Hematopoietic multipotent progenitor cell treated with erythropoietin and hydrocortisone succinate and interleukin-3 and kit ligand, for 17 days (in vitro differentiated cells): ENCODE results near the gene CRELD2.

Experiments
- DNase-seq: peaks from one replicate; pipeline ENCODE4 v3.0.0-alpha.2; 2015; ENCODE audit warnings: low spot score

CRELD2 gene, protein sequence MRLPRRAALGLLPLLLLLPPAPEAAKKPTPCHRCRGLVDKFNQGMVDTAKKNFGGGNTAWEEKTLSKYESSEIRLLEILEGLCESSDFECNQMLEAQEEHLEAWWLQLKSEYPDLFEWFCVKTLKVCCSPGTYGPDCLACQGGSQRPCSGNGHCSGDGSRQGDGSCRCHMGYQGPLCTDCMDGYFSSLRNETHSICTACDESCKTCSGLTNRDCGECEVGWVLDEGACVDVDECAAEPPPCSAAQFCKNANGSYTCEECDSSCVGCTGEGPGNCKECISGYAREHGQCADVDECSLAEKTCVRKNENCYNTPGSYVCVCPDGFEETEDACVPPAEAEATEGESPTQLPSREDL

DNA sequence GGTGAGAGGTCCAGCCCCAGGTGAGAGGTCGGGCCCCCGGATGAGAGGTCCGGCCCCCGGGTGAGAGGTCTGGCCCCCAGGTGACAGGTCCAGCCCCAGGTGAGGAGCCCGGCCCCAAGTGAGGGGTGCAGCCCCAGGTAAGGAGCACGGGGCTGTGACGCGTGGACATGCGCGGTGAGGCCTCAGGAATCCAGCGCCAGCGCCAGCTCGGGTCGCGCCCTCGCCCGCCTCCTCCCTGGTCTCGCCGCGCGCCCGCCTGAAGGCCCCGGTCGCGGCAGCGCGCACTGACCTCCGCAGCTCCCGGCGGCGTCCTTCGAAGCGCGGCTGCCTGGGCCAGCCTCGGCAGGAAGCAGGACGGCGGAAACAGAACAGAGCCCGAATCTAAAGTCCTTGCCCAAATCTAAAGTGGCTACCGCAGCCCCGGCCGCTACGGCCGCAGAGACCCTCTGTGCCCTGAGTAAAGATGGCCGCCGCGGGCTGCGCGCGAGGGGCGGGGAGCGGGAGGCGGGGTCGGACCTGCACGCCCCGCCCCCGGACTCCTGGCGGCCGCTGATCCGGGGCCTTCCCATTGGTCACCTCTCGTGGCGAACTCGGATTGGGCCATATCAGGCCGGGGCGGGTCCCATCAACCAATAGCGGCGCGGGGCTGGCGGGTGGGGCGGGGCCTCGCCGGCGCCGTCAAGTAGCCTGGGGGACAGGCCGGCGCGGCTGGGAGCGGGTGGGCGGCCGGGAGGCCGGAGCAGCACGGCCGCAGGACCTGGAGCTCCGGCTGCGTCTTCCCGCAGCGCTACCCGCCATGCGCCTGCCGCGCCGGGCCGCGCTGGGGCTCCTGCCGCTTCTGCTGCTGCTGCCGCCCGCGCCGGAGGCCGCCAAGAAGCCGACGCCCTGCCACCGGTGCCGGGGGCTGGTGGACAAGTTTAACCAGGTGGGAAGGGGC, at the start of gene CRELD2, which contains the start of gene ALG12:
Gene CRELD2, plus strand, starts transcription at position 661 of the 937 bp plus-strand sequence. Its CDS starts 136 bp downstream, at position 797.
Gene ALG12, minus strand, starts transcription at position 465 of the 937 bp plus-strand sequence. CDS start 4,673 bp downstream, outside the sequence.
- DNase-seq, result peak; percentile 95

DNA sequence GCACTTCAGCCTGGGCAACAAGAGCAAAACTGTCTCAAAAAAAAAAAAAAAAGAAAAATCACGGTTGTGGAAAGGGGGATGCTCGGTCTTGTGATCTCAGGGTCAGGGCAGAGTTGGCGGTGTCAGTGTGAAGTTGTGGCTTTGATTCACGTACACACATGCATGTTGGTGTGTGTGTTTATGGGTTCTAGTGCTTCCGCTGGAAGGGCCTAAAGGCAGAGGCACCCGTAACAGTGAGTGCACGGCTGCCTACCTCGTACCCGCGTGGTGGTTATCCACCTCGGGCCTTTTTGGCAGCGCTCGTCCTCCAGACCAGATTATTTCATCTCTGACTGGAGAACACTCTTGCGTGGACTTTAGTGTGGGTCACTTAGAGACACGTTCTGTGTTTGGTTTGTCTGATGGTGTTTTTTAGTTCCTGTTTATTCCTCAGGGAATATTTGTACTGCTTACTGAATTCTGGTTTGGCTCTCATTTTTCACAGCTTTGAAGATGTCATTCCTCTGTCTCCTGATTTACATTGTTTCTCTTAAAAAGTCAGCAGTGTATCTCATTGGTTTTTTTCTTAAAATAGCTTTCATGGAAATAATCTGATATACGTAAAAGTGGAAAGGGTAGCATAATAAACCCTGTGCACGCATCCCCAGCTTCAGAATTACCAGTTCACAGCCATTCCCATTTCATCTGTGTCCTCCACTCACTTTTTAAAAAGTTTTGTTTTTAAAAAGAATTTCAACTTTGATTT, 49.2 kb upstream of the CRELD2 start:
- DNase-seq, result no peak

DNA sequence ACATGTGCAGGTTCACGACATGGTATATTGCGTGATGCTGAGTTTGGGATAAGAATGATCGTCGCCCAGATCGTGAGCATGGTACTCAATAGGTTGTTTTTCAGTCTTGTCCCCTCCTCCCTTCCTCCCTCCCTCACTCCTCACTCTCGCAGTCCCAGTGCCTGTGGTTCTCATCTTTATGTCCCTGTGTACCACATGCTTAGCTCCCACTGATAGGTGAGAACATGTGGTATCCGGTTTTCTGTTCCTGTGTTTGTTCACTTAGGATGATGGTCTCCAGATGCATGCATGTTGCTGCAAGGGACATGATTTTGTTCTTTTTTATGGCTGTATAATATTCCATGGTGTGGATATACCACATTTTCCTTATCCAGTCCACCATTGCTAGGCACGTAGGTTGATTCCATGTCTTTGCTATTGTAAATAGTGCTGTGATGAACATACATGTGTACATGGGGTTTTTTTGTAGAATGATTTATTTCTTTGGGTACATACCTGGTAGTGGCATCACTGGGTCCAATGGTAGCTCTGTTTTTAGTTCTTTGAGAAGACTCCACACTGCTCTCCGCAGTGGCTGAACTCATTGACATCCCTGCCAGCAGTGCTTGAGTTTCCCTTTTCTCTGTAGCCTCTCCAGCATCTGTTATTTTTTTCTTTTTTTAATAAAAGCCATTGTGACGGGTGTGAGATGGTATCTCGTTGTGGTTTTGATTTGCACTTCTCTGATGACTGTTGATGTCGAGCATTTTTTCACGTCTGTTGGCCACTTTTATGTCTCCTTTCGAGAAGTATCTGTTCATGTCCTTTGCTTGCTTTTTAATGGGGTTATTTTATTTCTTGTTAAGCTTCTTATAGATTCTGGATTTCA, 48.4 kb upstream of the CRELD2 start:
- no peak for DNase-seq

DNA sequence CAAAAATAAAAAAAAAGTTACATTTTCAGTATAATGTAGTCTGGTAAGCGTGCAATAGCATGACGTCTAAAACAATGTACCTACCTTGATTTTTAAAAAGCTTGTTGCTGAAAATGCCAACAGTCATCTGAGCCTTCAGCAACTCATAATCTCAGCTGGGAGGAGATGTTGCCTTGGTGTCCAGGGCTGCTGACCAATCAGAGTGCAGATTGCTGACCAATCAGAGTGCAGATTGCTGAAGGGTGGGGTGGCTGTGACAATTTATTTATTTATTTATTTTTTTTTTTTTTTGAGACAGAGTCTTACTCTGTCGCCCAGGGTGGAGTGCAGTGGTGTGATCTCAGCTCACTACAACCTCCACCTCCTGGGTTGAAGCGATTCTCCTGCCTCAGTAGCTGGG, 47.0 kb upstream of the CRELD2 start:
- peak; percentile 18 for DNase-seq

DNA sequence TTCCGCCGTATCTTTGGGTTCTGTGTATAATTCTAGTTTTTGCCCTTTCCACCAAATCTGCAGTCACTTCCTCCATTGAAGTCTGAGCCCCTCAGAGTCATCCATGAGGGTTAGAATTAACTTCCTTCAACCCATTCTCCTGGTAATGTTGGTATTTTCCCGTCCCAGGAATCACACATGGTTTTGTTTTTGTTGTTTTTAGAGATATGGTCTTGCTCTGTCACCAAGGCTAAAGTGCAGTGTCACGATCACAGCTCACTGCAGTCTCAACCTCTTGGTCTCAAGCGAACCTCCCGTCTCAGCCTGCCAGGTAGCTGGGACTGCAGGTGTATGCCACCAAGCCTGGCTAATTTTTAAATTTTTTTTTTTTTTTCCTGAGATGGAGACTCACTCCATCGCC, 46.1 kb upstream of the CRELD2 start:
- no peak for DNase-seq

DNA sequence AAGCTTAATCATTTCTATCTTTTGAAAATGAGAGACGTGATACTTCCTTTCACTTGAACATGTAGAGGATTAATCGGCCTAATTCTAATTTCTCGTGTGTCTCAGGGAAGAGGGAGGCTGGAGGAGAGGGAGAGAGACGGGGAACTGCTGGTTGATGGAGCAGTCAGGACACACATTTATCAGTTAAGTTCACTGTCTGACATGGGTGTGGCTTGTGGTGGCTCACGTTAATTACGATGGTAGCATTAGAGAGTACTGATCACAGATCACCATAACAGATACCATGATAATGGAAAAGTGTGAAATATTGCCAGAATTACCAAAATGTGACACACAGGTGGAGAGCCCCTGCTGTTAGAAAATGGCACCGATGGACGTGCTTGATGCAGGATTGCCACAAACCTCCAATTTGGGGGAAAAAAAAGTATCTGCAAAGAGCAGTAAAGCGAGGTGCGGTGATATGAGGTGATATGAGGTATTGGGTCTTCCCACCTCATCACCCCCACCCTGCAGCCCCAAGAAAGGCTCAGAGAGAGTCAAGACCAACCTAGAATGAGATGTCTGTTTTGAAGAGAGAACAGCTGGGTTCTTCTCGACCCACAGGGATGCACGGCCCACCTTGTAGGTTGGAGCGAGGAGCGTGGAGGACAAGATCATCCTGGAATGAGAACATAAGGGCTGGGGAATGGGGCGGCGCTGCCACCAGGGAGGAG, 45.0 kb upstream of the CRELD2 start:
- DNase-seq, result no peak

DNA sequence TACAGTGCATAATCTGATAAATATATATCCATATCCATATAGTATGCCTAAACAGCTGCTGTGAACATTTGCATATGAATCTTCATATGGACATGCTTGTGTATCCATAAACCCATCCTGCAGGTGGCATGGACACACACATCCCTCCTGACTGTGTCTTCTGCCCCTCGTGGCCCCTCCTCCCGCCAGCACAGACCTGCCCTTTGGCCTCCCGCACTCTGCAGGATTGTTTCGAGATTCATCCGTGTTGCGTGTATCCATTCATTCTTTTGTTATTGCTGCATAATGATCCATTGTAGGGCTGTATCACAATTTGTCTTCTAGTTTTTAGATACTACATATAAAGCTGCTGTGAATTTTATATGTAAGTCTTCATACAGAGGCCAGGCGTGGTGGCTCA, 40.8 kb upstream of the CRELD2 start:
- DNase-seq, result no peak

DNA sequence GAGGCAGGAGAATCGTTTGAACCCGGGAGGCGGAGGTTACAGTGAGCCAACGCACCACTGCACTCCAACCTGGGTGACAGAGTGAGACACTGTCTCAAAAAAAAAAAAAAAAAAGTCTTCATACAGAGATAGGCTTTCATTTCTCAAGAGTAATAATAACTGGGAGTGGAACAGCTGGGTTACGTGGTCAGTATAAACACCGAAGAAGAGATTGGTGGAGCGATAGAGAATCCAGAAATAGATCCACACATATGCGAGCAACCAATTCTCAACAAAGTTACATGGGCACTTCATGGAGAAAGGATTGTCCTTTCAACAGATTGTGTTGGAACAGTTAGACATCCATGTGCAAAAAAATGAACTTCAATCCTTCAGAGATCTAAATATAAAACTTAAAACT, 40.2 kb upstream of the CRELD2 start:
- DNase-seq, result no peak

DNA sequence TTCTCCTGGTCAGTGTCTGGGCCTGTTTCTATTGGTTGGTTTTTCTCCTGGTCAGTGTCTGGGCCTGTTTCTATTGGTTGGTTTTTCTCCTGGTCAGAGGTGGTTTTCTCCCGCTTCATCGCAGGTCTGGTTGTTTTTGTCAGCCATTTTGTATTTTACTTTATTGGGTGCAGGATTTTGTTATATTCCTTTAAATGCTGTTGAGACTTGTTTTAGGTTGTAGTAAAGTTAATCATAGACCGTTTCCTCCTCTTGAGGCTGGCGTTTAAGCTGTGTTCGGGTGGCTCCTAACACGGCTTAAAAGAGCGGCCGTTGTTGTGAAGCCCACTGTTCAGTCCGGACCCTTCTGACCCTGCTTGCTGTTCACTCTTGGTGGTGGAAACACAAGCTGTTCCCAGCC, 38.6 kb upstream of the CRELD2 start:
- no peak for DNase-seq

DNA sequence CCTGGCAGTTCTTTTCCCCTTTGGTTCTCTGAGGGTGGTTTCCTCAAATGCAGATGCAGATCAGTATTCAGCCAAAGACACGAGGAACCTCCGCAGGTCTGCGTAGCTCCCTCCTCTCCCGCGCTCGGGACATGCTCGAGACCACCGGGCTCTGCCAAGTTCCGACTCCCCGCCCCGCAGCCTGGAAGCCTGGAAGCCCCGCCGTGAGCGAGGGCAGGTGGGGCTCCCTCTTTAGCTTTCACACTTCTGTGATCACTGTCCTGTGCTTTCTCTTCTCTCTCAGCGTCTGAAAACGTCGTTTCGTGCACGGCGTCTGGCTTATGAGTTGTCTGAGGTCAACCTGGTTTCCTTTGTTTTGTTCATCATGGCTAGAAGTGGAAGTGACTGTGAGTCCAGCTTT, 38.2 kb upstream of the CRELD2 start:
- no peak for DNase-seq

DNA sequence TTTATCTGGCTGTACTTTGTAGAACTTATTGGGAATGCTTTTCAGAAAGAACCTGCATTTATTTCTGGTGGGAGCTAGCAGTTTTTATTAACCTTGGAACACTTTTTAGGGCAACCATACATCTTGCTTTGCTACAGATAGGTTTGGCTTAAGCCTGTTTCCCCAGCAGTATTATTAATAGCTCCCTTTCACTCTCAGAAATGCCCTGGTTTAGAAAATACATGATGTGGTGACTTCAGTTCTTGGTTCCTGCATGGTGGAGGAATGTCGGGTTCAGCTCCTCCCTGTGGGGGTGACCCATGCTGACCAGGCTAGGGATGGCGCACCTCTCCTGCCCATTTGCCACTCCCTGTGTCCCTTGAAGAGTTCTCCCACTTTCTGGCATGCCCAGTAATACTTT, 36.6 kb upstream of the CRELD2 start:
- no peak for DNase-seq

DNA sequence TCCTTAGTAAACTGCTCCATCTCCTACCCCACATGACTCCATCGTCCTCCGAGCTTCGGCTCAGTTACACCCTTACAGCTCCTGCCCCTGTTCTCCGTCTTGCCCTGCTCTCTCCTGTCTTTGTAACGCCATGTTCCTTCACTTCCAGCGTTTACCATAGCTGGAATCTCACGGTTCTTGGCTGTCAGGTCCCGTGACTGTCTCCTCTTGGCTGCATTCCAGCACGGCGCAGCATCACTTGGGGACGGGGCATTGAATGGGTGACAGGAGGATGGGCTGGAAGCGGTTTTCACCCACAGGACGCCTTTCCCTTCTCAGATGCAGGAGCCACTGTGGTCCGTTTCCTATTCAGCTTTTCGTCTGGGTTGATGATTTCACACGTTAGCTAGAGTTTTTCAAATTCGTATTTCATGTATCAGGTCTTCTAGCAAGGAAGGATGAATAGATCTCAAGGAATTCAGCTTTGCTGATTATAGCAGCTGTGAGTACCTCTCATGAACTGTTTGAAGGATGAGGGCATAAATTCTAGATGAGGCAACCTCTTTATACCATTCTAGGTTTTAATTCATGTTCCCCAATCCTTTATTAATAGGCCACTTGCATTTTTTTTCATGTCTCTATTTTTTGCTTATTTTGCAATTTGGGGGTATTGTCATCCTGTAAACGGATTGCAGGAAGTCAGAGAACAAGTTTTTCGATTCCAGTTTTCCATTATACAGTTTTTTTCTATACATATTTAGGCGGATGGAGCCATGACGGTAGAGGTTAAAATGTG, 35.7 kb upstream of the CRELD2 start:
- DNase-seq, result no peak

DNA sequence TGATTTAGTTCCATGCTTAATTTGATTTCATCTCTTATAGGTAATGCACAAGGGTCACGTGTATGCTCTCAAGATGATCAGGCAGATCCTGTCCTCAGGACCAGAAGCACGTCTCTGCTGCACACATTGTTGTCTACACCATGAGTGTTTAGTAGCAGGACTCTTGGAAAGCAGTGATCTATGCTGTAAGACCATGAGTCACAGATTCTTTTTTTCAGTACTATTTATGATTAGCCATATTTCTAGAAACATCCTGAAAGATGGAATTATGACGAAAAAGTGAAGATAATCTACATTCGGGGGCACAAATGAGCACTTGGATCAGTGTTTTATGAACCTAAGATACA, 35.2 kb upstream of the CRELD2 start:
- DNase-seq, result no peak

DNA sequence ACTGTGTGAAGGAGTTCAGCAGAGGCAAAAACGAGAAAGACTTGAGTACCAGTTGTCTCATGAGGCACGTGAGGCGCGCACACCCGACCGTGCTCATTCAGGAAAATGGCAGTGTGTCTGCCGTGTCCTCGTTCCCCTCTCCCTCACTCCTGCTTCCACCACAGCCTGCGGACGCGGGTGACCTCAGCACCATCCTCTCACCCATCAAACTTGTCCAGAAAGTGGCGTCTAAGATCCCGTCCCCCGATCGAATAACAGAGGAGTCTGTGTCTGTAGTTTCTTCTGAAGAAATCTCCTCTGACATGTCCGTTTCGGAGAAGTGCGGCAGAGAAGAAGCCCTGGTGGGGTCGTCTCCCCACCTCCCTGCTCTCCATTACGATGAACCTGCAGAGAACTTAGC, 34.4 kb upstream of the CRELD2 start:
- DNase-seq, result no peak

DNA sequence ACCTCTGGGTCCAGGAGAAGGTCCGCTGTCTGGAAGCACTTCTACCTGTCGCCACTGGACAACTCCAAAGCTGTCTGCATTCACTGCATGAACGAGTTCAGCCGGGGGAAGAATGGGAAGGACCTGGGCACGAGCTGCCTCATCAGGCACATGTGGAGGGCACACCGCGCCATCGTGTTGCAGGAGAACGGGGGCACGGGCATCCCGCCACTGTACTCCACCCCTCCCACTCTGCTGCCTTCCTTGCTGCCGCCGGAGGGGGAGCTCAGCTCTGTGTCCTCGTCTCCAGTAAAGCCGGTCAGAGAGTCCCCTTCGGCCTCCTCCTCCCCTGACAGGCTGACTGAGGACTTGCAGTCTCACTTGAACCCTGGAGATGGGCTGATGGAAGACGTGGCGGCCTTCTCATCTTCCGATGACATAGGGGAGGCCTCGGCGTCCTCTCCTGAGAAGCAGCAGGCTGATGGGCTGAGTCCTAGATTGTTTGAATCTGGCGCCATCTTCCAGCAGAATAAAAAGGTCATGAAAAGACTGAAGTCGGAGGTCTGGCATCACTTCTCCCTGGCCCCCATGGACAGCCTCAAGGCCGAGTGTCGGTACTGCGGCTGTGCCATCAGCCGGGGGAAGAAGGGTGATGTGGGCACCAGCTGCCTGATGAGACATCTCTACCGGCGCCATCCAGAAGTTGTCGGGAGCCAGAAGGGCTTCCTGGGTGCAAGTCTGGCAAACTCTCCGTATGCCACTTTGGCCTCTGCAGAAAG, 33.8 kb upstream of the CRELD2 start:
- DNase-seq, result no peak

DNA sequence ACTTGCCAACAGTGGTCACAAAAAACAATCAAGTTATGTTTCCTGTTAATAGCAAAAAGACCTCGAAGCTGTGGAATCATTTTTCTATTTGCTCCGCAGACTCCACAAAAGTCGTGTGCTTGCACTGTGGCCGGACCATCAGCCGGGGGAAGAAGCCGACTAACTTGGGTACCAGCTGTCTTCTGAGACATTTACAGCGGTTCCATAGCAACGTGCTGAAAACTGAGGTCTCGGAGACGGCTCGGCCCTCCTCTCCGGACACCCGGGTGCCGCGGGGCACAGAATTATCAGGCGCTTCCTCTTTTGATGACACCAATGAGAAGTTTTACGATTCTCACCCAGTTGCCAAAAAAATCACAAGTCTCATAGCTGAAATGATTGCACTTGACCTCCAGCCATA, 33.2 kb upstream of the CRELD2 start:
- no peak for DNase-seq

DNA sequence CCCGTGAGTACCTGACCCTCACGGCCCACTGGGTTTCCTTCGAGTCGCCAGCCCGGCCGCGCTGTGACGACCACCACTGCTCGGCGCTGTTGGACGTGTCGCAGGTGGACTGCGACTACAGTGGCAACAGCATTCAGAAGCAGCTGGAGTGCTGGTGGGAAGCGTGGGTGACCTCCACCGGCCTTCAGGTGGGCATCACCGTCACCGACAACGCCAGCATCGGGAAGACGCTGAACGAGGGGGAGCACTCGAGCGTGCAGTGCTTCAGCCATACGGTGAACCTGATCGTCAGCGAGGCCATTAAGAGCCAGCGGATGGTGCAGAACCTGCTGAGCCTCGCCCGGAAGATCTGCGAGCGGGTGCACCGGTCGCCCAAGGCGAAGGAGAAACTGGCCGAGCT, 32.6 kb upstream of the CRELD2 start:
- DNase-seq, result no peak

DNA sequence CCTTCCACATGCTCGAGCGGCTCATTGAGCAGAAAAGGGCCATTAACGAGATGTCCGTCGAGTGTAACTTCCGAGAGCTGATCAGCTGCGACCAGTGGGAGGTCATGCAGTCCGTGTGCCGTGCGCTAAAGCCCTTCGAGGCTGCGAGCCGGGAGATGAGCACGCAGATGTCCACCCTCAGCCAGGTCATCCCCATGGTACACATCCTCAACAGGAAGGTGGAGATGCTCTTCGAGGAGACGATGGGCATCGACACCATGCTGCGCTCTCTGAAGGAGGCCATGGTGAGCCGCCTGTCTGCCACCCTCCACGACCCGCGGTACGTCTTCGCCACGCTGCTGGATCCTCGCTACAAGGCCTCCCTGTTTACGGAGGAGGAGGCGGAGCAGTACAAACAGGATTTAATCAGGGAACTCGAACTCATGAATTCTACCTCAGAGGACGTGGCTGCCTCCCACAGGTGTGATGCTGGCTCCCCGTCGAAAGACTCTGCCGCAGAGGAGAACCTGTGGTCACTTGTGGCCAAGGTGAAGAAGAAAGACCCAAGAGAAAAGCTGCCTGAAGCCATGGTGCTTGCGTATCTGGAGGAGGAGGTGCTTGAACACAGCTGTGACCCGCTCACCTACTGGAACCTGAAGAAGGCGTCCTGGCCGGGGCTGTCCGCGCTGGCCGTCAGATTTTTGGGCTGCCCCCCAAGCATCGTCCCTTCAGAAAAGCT, 31.9 kb upstream of the CRELD2 start:
- DNase-seq, result no peak

DNA sequence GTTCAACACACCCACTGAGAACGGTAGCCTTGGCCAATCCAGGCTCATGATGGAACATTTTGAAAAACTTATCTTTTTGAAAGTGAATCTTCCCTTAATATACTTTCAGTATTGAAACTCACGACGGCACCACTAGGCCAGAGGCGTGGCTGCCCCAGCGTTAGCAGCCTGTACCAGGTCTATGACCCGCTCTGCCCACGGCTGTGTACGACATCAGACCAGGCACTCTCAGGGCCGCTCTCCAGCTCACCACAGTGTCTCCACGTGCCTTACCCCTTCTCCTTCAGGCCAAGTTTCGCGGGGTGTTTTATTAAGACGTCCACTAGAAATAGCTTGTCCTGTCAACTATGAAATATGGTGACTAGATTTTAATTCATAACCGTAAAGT, 31.4 kb upstream of the CRELD2 start:
- DNase-seq, result no peak
